ENCODE measurements around the gene CHCHD3. TPM values are rescaled to one million over a fixed set of nuclear protein-coding genes. Genes with fewer than 3 reads are reported as not detected.

The CHCHD3 gene
- total RNA-seq, 2 experiments from 2014 or later, result 62.0 to 65.0 TPM

GRCh38 chr7:132872034-132872433 is 209.9 kb downstream of the CHCHD3 start:
- Mint-ChIP-seq H3K4me3 (no peak overlapping the region), H3K27ac (no peak overlapping the region), H3K36me3 (ENCODE audit: low read depth) (peaks cover 13% of the 10 kb centered on the region), H3K27me3 (ENCODE audit: low read depth) (no peaks in the 10 kb centered on the region), H3K4me1 (ENCODE audit: low read depth) (peaks cover 11% of the 10 kb centered on the region), H3K9me3 (no peaks in the 10 kb centered on the region)
- no peak for DNase-seq
- CTCF ChIA-PET, result no interaction called here
- intact Hi-C loops (cut with micrococcal nuclease), result no loop called here

- DNase-seq, result no peak
- H3K27ac Mint-ChIP-seq, result no peak overlapping the region
- H3K9me3 Mint-ChIP-seq, result no peaks in the 10 kb centered on the region
- intact Hi-C loops (cut with micrococcal nuclease), result no loop called here
- CTCF ChIA-PET, result no interaction called here
- no peaks in the 10 kb centered on the region for H3K27me3 Mint-ChIP-seq (ENCODE audit: low read depth)
- H3K4me3 Mint-ChIP-seq, result no peak overlapping the region
- H3K4me1 Mint-ChIP-seq (ENCODE audit: low read depth), result peaks cover 11% of the 10 kb centered on the region
- H3K36me3 Mint-ChIP-seq (ENCODE audit: low read depth), result peaks cover 16% of the 10 kb centered on the region
Observed at GRCh38 chr7:132871419-132871818, 210.5 kb downstream of the CHCHD3 start.

GRCh38 chr7:132869166-132869861 is 212.6 kb downstream of the CHCHD3 start:
- CTCF ChIA-PET, result no interaction called here
- Mint-ChIP-seq H3K36me3 (ENCODE audit: low read depth) (peaks cover 20% of the 10 kb centered on the region), H3K27me3 (ENCODE audit: low read depth) (no peaks in the 10 kb centered on the region), H3K4me3 (no peak overlapping the region), H3K4me1 (ENCODE audit: low read depth) (peaks cover 11% of the 10 kb centered on the region), H3K27ac (no peak overlapping the region), H3K9me3 (no peaks in the 10 kb centered on the region)
- no peak for DNase-seq
- intact Hi-C loops (cut with micrococcal nuclease), result no loop called here

- Mint-ChIP-seq H3K36me3 (ENCODE audit: low read depth) (peaks cover 25% of the 10 kb centered on the region), H3K27me3 (ENCODE audit: low read depth) (no peaks in the 10 kb centered on the region), H3K27ac (no peak overlapping the region), H3K4me1 (ENCODE audit: low read depth) (peaks cover 3% of the 10 kb centered on the region), H3K4me3 (no peak overlapping the region), H3K9me3 (peaks cover 3% of the 10 kb centered on the region)
- no peak for DNase-seq
- intact Hi-C loops (cut with micrococcal nuclease), result no loop called here
- CTCF ChIA-PET, result no interaction called here
Observed at GRCh38 chr7:132866551-132866950, 215.3 kb downstream of the CHCHD3 start.

GRCh38 chr7:132866144-132866531 is 215.8 kb downstream of the CHCHD3 start:
- intact Hi-C loops (cut with micrococcal nuclease), result no loop called here
- DNase-seq, result no peak
- H3K9me3 Mint-ChIP-seq, result peaks cover 3% of the 10 kb centered on the region
- no peak overlapping the region for H3K4me3 Mint-ChIP-seq
- peaks cover 3% of the 10 kb centered on the region for H3K4me1 Mint-ChIP-seq (ENCODE audit: low read depth)
- peaks cover 28% of the 10 kb centered on the region for H3K36me3 Mint-ChIP-seq (ENCODE audit: low read depth)
- CTCF ChIA-PET, result no interaction called here
- no peak overlapping the region for H3K27ac Mint-ChIP-seq
- no peaks in the 10 kb centered on the region for H3K27me3 Mint-ChIP-seq (ENCODE audit: low read depth)

GRCh38 chr7:132865366-132866143 is 216.3 kb downstream of the CHCHD3 start:
- intact Hi-C loops (cut with micrococcal nuclease), result no loop called here
- Mint-ChIP-seq H3K27ac (no peak overlapping the region), H3K36me3 (ENCODE audit: low read depth) (peaks cover 33% of the 10 kb centered on the region), H3K4me3 (no peak overlapping the region), H3K9me3 (peaks cover 3% of the 10 kb centered on the region), H3K27me3 (ENCODE audit: low read depth) (no peaks in the 10 kb centered on the region), H3K4me1 (ENCODE audit: low read depth) (peaks cover 3% of the 10 kb centered on the region)
- DNase-seq, result no peak
- CTCF ChIA-PET, result no interaction called here

- Mint-ChIP-seq H3K4me1 (ENCODE audit: low read depth) (peaks cover 3% of the 10 kb centered on the region), H3K27me3 (ENCODE audit: low read depth) (no peaks in the 10 kb centered on the region), H3K4me3 (no peak overlapping the region), H3K36me3 (ENCODE audit: low read depth) (peaks cover 31% of the 10 kb centered on the region), H3K27ac (no peak overlapping the region), H3K9me3 (peaks cover 3% of the 10 kb centered on the region)
- DNase-seq, result no peak
- intact Hi-C loops (cut with micrococcal nuclease), result no loop called here
- CTCF ChIA-PET, result no interaction called here
Observed at GRCh38 chr7:132861940-132862554, 219.8 kb downstream of the CHCHD3 start.

- H3K4me1 Mint-ChIP-seq (ENCODE audit: low read depth), result peaks cover 3% of the 10 kb centered on the region
- no peak overlapping the region for H3K27ac Mint-ChIP-seq
- intact Hi-C loops (cut with micrococcal nuclease), result no loop called here
- CTCF ChIA-PET, result no interaction called here
- H3K27me3 Mint-ChIP-seq (ENCODE audit: low read depth), result no peaks in the 10 kb centered on the region
- H3K36me3 Mint-ChIP-seq (ENCODE audit: low read depth), result peaks cover 25% of the 10 kb centered on the region
- peaks cover 3% of the 10 kb centered on the region for H3K9me3 Mint-ChIP-seq
- no peak overlapping the region for H3K4me3 Mint-ChIP-seq
- no peak for DNase-seq
Observed at GRCh38 chr7:132861424-132861823, 220.5 kb downstream of the CHCHD3 start.

- intact Hi-C loops (cut with micrococcal nuclease), result no loop called here
- no peak overlapping the region for H3K27ac Mint-ChIP-seq
- CTCF ChIA-PET, result no interaction called here
- no peak overlapping the region for H3K4me3 Mint-ChIP-seq
- peaks cover 3% of the 10 kb centered on the region for H3K4me1 Mint-ChIP-seq (ENCODE audit: low read depth)
- no peak for DNase-seq
- H3K36me3 Mint-ChIP-seq (ENCODE audit: low read depth), result peaks cover 19% of the 10 kb centered on the region
- H3K27me3 Mint-ChIP-seq (ENCODE audit: low read depth), result no peaks in the 10 kb centered on the region
- H3K9me3 Mint-ChIP-seq, result peaks cover 3% of the 10 kb centered on the region
Observed at GRCh38 chr7:132859199-132859598, 222.7 kb downstream of the CHCHD3 start.

- no peaks in the 10 kb centered on the region for H3K9me3 Mint-ChIP-seq
- no peaks in the 10 kb centered on the region for H3K27me3 Mint-ChIP-seq (ENCODE audit: low read depth)
- no peak overlapping the region for H3K4me3 Mint-ChIP-seq
- DNase-seq, result no peak
- CTCF ChIA-PET, result no interaction called here
- H3K4me1 Mint-ChIP-seq (ENCODE audit: low read depth), result peaks cover 3% of the 10 kb centered on the region
- peaks cover 15% of the 10 kb centered on the region for H3K36me3 Mint-ChIP-seq (ENCODE audit: low read depth)
- H3K27ac Mint-ChIP-seq, result no peak overlapping the region
- intact Hi-C loops (cut with micrococcal nuclease), result no loop called here
Observed at GRCh38 chr7:132858760-132859159, 223.1 kb downstream of the CHCHD3 start.

GRCh38 chr7:132858251-132858650 is 223.6 kb downstream of the CHCHD3 start:
- CTCF ChIA-PET, result no interaction called here
- Mint-ChIP-seq H3K27ac (no peak overlapping the region), H3K4me3 (no peak overlapping the region), H3K4me1 (ENCODE audit: low read depth) (peaks cover 3% of the 10 kb centered on the region), H3K36me3 (ENCODE audit: low read depth) (peaks cover 17% of the 10 kb centered on the region), H3K27me3 (ENCODE audit: low read depth) (no peaks in the 10 kb centered on the region), H3K9me3 (no peaks in the 10 kb centered on the region)
- DNase-seq, result no peak
- intact Hi-C loops (cut with micrococcal nuclease), result no loop called here

GRCh38 chr7:132857703-132858102 is 224.2 kb downstream of the CHCHD3 start:
- H3K36me3 Mint-ChIP-seq (ENCODE audit: low read depth), result peaks cover 21% of the 10 kb centered on the region

GRCh38 chr7:132857031-132857430 is 224.9 kb downstream of the CHCHD3 start:
- H3K4me1 Mint-ChIP-seq (ENCODE audit: low read depth), result peaks cover 3% of the 10 kb centered on the region
- no peak overlapping the region for H3K4me3 Mint-ChIP-seq
- H3K36me3 Mint-ChIP-seq (ENCODE audit: low read depth), result peaks cover 26% of the 10 kb centered on the region
- no peaks in the 10 kb centered on the region for H3K9me3 Mint-ChIP-seq
- no peaks in the 10 kb centered on the region for H3K27me3 Mint-ChIP-seq (ENCODE audit: low read depth)
- CTCF ChIA-PET, result no interaction called here
- DNase-seq, result no peak
- intact Hi-C loops (cut with micrococcal nuclease), result no loop called here
- no peak overlapping the region for H3K27ac Mint-ChIP-seq

More at GRCh38 chr7:132857703-132858102, 224.2 kb downstream of the CHCHD3 start:
- peaks cover 3% of the 10 kb centered on the region for H3K4me1 Mint-ChIP-seq (ENCODE audit: low read depth)
- H3K27ac Mint-ChIP-seq, result no peak overlapping the region
- CTCF ChIA-PET, result no interaction called here
- no peaks in the 10 kb centered on the region for H3K9me3 Mint-ChIP-seq
- H3K27me3 Mint-ChIP-seq (ENCODE audit: low read depth), result no peaks in the 10 kb centered on the region
- no peak for DNase-seq
- no peak overlapping the region for H3K4me3 Mint-ChIP-seq
- intact Hi-C loops (cut with micrococcal nuclease), result no loop called here

Measured in activated naive CD4-positive, alpha-beta T cell treated with anti-CD3 and anti-CD28 coated beads for 36 hours (primary cell).